PFSK-1 (cell line): ENCODE results near the gene TMEM42.

Experiments used
- FOXP2 ChIP-seq: optimal IDR thresholded peaks from 2 replicates; pipeline ENCODE3; 2011; ENCODE audit warnings: borderline replicate concordance, control low read depth, inconsistent platforms; ENCODE audit not compliant: insufficient read depth; ENCODE audit errors: extremely low read length, extremely low read depth
- POLR2AphosphoS5 ChIP-seq: IDR thresholded peaks from 2 replicates; pipeline ENCODE4 v1.6.1; 2012; ENCODE audit warnings: low read depth, mild to moderate bottlenecking, control low read depth, low read length, moderate library complexity
- REST ChIP-seq, 2 experiments: IDR thresholded peaks; 2 replicates each; pipeline versions ENCODE4 v1.6.1 to v1.8.0; 2011 to 2012; ENCODE audit warnings: low read depth in 2 of 2, low read length in 2 of 2, control low read depth in 1 of 2, inconsistent platforms in 1 of 2, mild to moderate bottlenecking in 1 of 2, moderate library complexity in 1 of 2; ENCODE audit not compliant: insufficient read depth in 1 of 2
- SIN3A ChIP-seq: IDR thresholded peaks from 2 replicates; pipeline ENCODE4 v1.6.1; 2012; ENCODE audit warnings: mild to moderate bottlenecking, low read length, moderate library complexity, borderline replicate concordance; ENCODE audit not compliant: insufficient read depth
- TAF1 ChIP-seq: IDR thresholded peaks from 2 replicates; pipeline ENCODE4 v1.6.1; 2012; ENCODE audit warnings: low read length, control low read depth, borderline replicate concordance; ENCODE audit not compliant: insufficient read depth

TMEM42 gene

GRCh38 chr3:44913868-44914468 is 52.3 kb downstream of the TMEM42 start:
- TF ChIP-seq TAF1 (no peak), REST (IDR thresholded peaks at IDR 0.05; ENCODE audit: insufficient read depth in 1 of 2, low read depth in 2 of 2, low read length in 2 of 2) (peak; percentile 68 to 72)

GRCh38 chr3:44914936-44915335 is 53.2 kb downstream of the TMEM42 start:
- no peak for TF ChIP-seq REST (IDR thresholded peaks at IDR 0.05; ENCODE audit: insufficient read depth in 1 of 2, low read depth in 2 of 2, low read length in 2 of 2)
- TF ChIP-seq SIN3A: no peak
- no peak for TF ChIP-seq FOXP2
- no peak for TF ChIP-seq POLR2AphosphoS5
- no peak for TF ChIP-seq TAF1
